GM23338 (cell line): Measurements from ENCODE around the gene PCSK1N. TPM values are rescaled to one million over a fixed set of nuclear protein-coding genes. Genes with fewer than 3 reads are reported as not detected.

Source experiments
- ATAC-seq: fragments of 200-7000 bp; cut with Tn5 transposase; 3 replicates; pipeline ENCODE4 v1.9.1; 2020
- DNase-seq: peaks from one replicate; pipeline ENCODE4 v3.0.0-alpha.2; 2015; ENCODE audit warnings: low spot score
- H2AFZ ChIP-seq: fragments of 200-600 bp; sonication (generic); 2 replicates; pipeline ENCODE4 v1.8.0; 2016; ENCODE audit warnings: antibody characterized with exemption, mild to moderate bottlenecking, moderate library complexity
- H3F3A ChIP-seq: fragments of 200-600 bp; sonication (generic); replicated peaks from 2 replicates; pipeline ENCODE4 v1.8.0; 2017; ENCODE audit warnings: antibody characterized with exemption, mixed run types, low read depth
- H3K27ac ChIP-seq: fragments of 200-600 bp; sonication (generic); 2 replicates; pipeline ENCODE4 v1.6.1; 2016; ENCODE audit warnings: low read depth
- H3K27me3 ChIP-seq: fragments of 200-600 bp; sonication (generic); 2 replicates; pipeline ENCODE4 v1.8.0; 2016; ENCODE audit warnings: mild to moderate bottlenecking, mixed run types, moderate library complexity; ENCODE audit not compliant: insufficient read depth
- H3K36me3 ChIP-seq: fragments of 200-600 bp; sonication (generic); 2 replicates; pipeline ENCODE4 v1.8.0; 2016; ENCODE audit warnings: mild to moderate bottlenecking; ENCODE audit not compliant: insufficient read depth
- H3K4me1 ChIP-seq: fragments of 200-600 bp; sonication (generic); 2 replicates; pipeline ENCODE4 v1.8.0; 2016; ENCODE audit warnings: mild to moderate bottlenecking, moderate library complexity; ENCODE audit not compliant: insufficient read depth
- H3K4me2 ChIP-seq: fragments of 200-600 bp; sonication (generic); 2 replicates; pipeline ENCODE4 v1.7.1; 2017; ENCODE audit warnings: mixed run types
- H3K4me3 ChIP-seq: fragments of 200-600 bp; sonication (generic); 2 replicates; pipeline ENCODE4 v1.6.1; 2016; ENCODE audit warnings: mixed run types
- H3K79me2 ChIP-seq: fragments of 200-600 bp; sonication (generic); replicated peaks from 2 replicates; pipeline ENCODE4 v1.8.0; 2017; ENCODE audit warnings: mild to moderate bottlenecking; ENCODE audit not compliant: insufficient read depth
- H3K9me2 ChIP-seq: fragments of 200-600 bp; sonication (generic); 2 replicates; pipeline ENCODE4 v1.8.0; 2017; ENCODE audit not compliant: insufficient read depth
- H4K20me1 ChIP-seq: fragments of 200-600 bp; sonication (generic); replicated peaks from 2 replicates; pipeline ENCODE4 v1.8.0; 2017; ENCODE audit warnings: mild to moderate bottlenecking; ENCODE audit not compliant: insufficient read depth
- H3K27ac Mint-ChIP-seq: 2 replicates; pipeline ENCODE4 v1.8.0; 2020; ENCODE audit warnings: inconsistent platforms, mild to moderate bottlenecking, moderate library complexity, mixed read lengths
- H3K27me3 Mint-ChIP-seq: 3 replicates; pipeline ENCODE4 v1.8.0; 2022; ENCODE audit warnings: low read depth, mild to moderate bottlenecking, moderate library complexity, mixed read lengths, inconsistent platforms; ENCODE audit not compliant: insufficient read depth, poor library complexity
- H3K36me3 Mint-ChIP-seq: 3 replicates; pipeline ENCODE4 v1.8.0; 2021; ENCODE audit warnings: low read depth, mild to moderate bottlenecking, inconsistent platforms, moderate library complexity, mixed read lengths
- H3K4me1 Mint-ChIP-seq: 3 replicates; pipeline ENCODE4 v1.8.0; 2020; ENCODE audit warnings: mild to moderate bottlenecking, inconsistent platforms, mixed read lengths
- H3K4me3 Mint-ChIP-seq: 3 replicates; pipeline ENCODE4 v1.8.0; 2021; ENCODE audit warnings: moderate library complexity, mild to moderate bottlenecking, inconsistent platforms, mixed read lengths
- H3K9me3 Mint-ChIP-seq: 3 replicates; pipeline ENCODE4 v1.8.0; 2020; ENCODE audit warnings: moderate library complexity, mild to moderate bottlenecking, inconsistent platforms, mixed read lengths
- NANOG ChIP-seq: IDR thresholded peaks from 2 replicates; pipeline ENCODE4 v1.6.1; 2016; ENCODE audit warnings: antibody characterized with exemption, borderline replicate concordance
- REST ChIP-seq: IDR thresholded peaks from one replicate; pipeline ENCODE4 v1.6.1; 2018; ENCODE audit warnings: antibody characterized with exemption; ENCODE audit not compliant: unreplicated experiment
- polyA plus RNA-seq: library from polyadenylated mRNA; unstranded; fragments of >200 nt; fragmentation: Nextera tagmentation; extraction: Ambion mirVana; gene quantifications from 2 replicates; pipeline ENCODE4 v1.2.1, GENCODE V29; 2016
- total RNA-seq: library from RNA; depleted of rRNA; stranded (reverse); fragments of >200 nt; shearing (Covaris generic); gene quantifications from 2 replicates; pipeline ENCODE4 v1.2.3, GENCODE V29; 2014
- TF ChIP-seq, protein P1 (sequence below), 2 experiments: fragments of 200-600 bp in 1 of 2; sonication (generic) in 1 of 2; conservative IDR thresholded peaks; 2 replicates each; pipeline versions ENCODE4 v1.5.1 to v1.6.1; 2016 to 2017; ENCODE audit warnings: antibody characterized with exemption in 2 of 2, low read depth in 2 of 2, mild to moderate bottlenecking in 2 of 2, moderate library complexity in 1 of 2

PCSK1N gene
- total and polyA plus RNA-seq, 2 experiments from 2014 or later = 12.8 to 15.6 TPM

- Histone ChIP-seq H3K9me2 (no peaks in the 10 kb centered on the region), H3F3A (0 out of 2 replicates have a peak, but pooled peaks cover 2% of the 10 kb centered on the region), H3K4me2 (no peak overlapping the region), H3K4me1 (peaks cover 3% of the 10 kb centered on the region; the same call in 1 of the 2 replicates), H3K79me2 (no peaks in the 10 kb centered on the region), H3K36me3 (no peaks in the 10 kb centered on the region), H3K27ac (no peak overlapping the region), H2AFZ (no peak overlapping the region), H3K27me3 (no peaks in the 10 kb centered on the region), H4K20me1 (no peaks in the 10 kb centered on the region), H3K4me3 (no peak overlapping the region)
- H3K27me3 Mint-ChIP-seq = peaks cover 6% of the 10 kb centered on the region
- no peaks in the 10 kb centered on the region for H3K9me3 Mint-ChIP-seq
- no peak for DNase-seq
- no peak overlapping the region for H3K27ac Mint-ChIP-seq
- peaks cover 2% of the 10 kb centered on the region; the same call in 2 of the 3 replicates for H3K4me1 Mint-ChIP-seq
- no peak for TF ChIP-seq REST
- TF ChIP-seq, protein P1, sequence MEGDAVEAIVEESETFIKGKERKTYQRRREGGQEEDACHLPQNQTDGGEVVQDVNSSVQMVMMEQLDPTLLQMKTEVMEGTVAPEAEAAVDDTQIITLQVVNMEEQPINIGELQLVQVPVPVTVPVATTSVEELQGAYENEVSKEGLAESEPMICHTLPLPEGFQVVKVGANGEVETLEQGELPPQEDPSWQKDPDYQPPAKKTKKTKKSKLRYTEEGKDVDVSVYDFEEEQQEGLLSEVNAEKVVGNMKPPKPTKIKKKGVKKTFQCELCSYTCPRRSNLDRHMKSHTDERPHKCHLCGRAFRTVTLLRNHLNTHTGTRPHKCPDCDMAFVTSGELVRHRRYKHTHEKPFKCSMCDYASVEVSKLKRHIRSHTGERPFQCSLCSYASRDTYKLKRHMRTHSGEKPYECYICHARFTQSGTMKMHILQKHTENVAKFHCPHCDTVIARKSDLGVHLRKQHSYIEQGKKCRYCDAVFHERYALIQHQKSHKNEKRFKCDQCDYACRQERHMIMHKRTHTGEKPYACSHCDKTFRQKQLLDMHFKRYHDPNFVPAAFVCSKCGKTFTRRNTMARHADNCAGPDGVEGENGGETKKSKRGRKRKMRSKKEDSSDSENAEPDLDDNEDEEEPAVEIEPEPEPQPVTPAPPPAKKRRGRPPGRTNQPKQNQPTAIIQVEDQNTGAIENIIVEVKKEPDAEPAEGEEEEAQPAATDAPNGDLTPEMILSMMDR (conservative IDR thresholded peaks at IDR 0.05; ENCODE audit: low read depth in 2 of 2) = peak in 1 of 2 experiments; percentile 46; a peak in 2 of 4 replicates
- ATAC-seq = no peak
- H3K4me3 Mint-ChIP-seq = no peak overlapping the region
- peaks cover 19% of the 10 kb centered on the region for H3K36me3 Mint-ChIP-seq
These were observed 29.3 kb downstream of the PCSK1N start for GRCh38 chrX:48806081-48806480.

- H3K4me2 ChIP-seq = peak overlapping the region; percentile 80
- no peaks in the 10 kb centered on the region for H3K79me2 ChIP-seq
- DNase-seq = no peak
- peaks cover 3% of the 10 kb centered on the region; the same call in 1 of the 2 replicates for H3K4me1 ChIP-seq
- Mint-ChIP-seq H3K9me3 (no peaks in the 10 kb centered on the region), H3K36me3 (peaks cover 19% of the 10 kb centered on the region), H3K4me1 (peaks cover 6% of the 10 kb centered on the region; the same call in 2 of the 3 replicates), H3K27ac (peak overlapping the region; percentile 100), H3K27me3 (peaks cover 8% of the 10 kb centered on the region), H3K4me3 (peak overlapping the region; percentile 98)
- no peaks in the 10 kb centered on the region for H3K27me3 ChIP-seq
- H3K27ac ChIP-seq = peak overlapping the region; percentile 93
- no peak for ATAC-seq
- 0 out of 2 replicates have a peak, but pooled peaks cover 2% of the 10 kb centered on the region for H3F3A ChIP-seq
- peak overlapping the region; percentile 62 for H3K4me3 ChIP-seq
- peak; percentile 35 for TF ChIP-seq REST
- TF ChIP-seq, protein P1 (conservative IDR thresholded peaks at IDR 0.05; ENCODE audit: low read depth in 2 of 2) = no peak
- TF ChIP-seq NANOG = no peak
- H3K36me3 ChIP-seq = no peaks in the 10 kb centered on the region
- no peaks in the 10 kb centered on the region for H3K9me2 ChIP-seq
- H4K20me1 ChIP-seq = no peaks in the 10 kb centered on the region
- no peak overlapping the region for H2AFZ ChIP-seq
These were observed 32.6 kb downstream of the PCSK1N start for GRCh38 chrX:48802905-48803200.
